ENCODE results near the gene C16orf90.
"Not testable (repeated sequence)": the region's sequence is repeated elsewhere in the genome, so short reads cannot be mapped to it uniquely, and the experiment has no call there.

DNA sequence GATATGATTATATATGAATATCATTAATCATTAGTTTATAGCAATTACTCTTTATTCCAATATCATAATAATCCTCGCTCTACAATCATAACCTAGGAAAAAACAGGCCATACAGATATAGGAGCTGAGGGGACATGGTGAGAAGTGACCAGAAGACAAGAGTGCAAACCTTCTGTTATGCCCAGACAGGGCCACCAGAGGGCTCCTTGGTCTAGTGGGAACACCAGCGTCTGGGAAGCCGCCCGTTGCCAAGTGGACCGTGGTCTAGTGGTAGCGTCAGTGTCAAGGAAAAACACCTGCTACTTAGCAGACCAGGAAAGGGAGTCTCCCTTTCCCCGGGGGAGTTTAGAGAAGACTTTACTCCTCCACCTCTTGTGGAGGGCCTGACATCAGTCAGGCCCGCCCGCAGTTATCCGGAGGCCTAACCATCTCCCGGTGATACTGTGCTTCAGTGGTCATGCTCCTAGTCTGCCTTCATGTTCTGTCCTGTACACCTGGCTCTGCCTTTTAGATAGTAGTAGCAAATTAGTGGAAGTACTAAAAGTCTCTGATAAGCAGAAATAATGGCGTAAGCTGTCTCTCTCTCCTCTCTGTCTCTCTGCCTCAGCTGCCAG is 32.0 kb upstream of the C16orf90 start:
- not testable (repeated sequence) for TF ChIP-seq CTCF (tag by site-specific recombination; IDR thresholded peaks at IDR 0.05); ZNF621 (tag by site-specific recombination; IDR thresholded peaks at IDR 0.05); ZNF184 (tag by site-specific recombination; IDR thresholded peaks at IDR 0.05); ZNF623 (tag by site-specific recombination; IDR thresholded peaks at IDR 0.05); ZNF776 (tag by site-specific recombination; IDR thresholded peaks at IDR 0.05; ENCODE audit: borderline replicate concordance); ZNF37A (tag by site-specific recombination; IDR thresholded peaks at IDR 0.05); ZNF362 (tag by site-specific recombination; IDR thresholded peaks at IDR 0.05)
- TF ChIP-seq, protein P1, sequence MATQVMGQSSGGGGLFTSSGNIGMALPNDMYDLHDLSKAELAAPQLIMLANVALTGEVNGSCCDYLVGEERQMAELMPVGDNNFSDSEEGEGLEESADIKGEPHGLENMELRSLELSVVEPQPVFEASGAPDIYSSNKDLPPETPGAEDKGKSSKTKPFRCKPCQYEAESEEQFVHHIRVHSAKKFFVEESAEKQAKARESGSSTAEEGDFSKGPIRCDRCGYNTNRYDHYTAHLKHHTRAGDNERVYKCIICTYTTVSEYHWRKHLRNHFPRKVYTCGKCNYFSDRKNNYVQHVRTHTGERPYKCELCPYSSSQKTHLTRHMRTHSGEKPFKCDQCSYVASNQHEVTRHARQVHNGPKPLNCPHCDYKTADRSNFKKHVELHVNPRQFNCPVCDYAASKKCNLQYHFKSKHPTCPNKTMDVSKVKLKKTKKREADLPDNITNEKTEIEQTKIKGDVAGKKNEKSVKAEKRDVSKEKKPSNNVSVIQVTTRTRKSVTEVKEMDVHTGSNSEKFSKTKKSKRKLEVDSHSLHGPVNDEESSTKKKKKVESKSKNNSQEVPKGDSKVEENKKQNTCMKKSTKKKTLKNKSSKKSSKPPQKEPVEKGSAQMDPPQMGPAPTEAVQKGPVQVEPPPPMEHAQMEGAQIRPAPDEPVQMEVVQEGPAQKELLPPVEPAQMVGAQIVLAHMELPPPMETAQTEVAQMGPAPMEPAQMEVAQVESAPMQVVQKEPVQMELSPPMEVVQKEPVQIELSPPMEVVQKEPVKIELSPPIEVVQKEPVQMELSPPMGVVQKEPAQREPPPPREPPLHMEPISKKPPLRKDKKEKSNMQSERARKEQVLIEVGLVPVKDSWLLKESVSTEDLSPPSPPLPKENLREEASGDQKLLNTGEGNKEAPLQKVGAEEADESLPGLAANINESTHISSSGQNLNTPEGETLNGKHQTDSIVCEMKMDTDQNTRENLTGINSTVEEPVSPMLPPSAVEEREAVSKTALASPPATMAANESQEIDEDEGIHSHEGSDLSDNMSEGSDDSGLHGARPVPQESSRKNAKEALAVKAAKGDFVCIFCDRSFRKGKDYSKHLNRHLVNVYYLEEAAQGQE (tag by site-specific recombination; IDR thresholded peaks at IDR 0.05), result not testable (repeated sequence)

Data from HEK293 (cell line).